PFSK-1 (cell line): ENCODE data around the gene JMJD1C.

Experiments used
- FOXP2 ChIP-seq: optimal IDR thresholded peaks from 2 replicates; pipeline ENCODE3; 2011; ENCODE audit warnings: borderline replicate concordance, control low read depth, inconsistent platforms; ENCODE audit not compliant: insufficient read depth; ENCODE audit errors: extremely low read length, extremely low read depth
- POLR2AphosphoS5 ChIP-seq: IDR thresholded peaks from 2 replicates; pipeline ENCODE4 v1.6.1; 2012; ENCODE audit warnings: low read depth, mild to moderate bottlenecking, control low read depth, low read length, moderate library complexity
- SIN3A ChIP-seq: IDR thresholded peaks from 2 replicates; pipeline ENCODE4 v1.6.1; 2012; ENCODE audit warnings: mild to moderate bottlenecking, low read length, moderate library complexity, borderline replicate concordance; ENCODE audit not compliant: insufficient read depth
- TAF1 ChIP-seq: IDR thresholded peaks from 2 replicates; pipeline ENCODE4 v1.6.1; 2012; ENCODE audit warnings: low read length, control low read depth, borderline replicate concordance; ENCODE audit not compliant: insufficient read depth
- TF ChIP-seq, protein P1 (sequence below), 2 experiments: IDR thresholded peaks; 2 replicates each; pipeline versions ENCODE4 v1.6.1 to v1.8.0; 2011 to 2012; ENCODE audit warnings: low read depth in 2 of 2, low read length in 2 of 2, control low read depth in 1 of 2, inconsistent platforms in 1 of 2, mild to moderate bottlenecking in 1 of 2, moderate library complexity in 1 of 2; ENCODE audit not compliant: insufficient read depth in 1 of 2

JMJD1C gene

DNA sequence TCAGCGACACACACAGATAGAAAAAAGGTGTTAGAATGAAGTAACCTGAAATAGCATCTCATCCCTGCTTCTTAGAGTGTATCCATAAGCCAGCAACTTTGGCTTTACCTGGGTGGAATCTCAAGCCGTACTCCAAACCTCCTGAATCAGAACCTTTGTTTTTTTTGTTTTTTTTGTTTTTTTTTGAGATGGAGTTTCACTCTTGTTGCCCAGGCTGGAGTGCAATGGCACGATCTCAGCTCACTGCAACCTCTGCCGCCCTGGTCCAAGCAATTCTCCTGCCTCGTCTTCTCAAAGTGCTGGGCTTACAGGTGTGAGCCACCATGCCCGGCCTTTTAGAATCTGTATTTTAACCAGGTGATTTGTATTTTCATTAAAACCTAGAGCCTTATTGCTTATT lies 323.6 kb downstream of the JMJD1C start:
- no peak for TF ChIP-seq POLR2AphosphoS5
- TF ChIP-seq, protein P1, sequence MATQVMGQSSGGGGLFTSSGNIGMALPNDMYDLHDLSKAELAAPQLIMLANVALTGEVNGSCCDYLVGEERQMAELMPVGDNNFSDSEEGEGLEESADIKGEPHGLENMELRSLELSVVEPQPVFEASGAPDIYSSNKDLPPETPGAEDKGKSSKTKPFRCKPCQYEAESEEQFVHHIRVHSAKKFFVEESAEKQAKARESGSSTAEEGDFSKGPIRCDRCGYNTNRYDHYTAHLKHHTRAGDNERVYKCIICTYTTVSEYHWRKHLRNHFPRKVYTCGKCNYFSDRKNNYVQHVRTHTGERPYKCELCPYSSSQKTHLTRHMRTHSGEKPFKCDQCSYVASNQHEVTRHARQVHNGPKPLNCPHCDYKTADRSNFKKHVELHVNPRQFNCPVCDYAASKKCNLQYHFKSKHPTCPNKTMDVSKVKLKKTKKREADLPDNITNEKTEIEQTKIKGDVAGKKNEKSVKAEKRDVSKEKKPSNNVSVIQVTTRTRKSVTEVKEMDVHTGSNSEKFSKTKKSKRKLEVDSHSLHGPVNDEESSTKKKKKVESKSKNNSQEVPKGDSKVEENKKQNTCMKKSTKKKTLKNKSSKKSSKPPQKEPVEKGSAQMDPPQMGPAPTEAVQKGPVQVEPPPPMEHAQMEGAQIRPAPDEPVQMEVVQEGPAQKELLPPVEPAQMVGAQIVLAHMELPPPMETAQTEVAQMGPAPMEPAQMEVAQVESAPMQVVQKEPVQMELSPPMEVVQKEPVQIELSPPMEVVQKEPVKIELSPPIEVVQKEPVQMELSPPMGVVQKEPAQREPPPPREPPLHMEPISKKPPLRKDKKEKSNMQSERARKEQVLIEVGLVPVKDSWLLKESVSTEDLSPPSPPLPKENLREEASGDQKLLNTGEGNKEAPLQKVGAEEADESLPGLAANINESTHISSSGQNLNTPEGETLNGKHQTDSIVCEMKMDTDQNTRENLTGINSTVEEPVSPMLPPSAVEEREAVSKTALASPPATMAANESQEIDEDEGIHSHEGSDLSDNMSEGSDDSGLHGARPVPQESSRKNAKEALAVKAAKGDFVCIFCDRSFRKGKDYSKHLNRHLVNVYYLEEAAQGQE (IDR thresholded peaks at IDR 0.05; ENCODE audit: insufficient read depth in 1 of 2, low read depth in 2 of 2, low read length in 2 of 2), result no peak
- no peak for TF ChIP-seq TAF1
- TF ChIP-seq SIN3A, result no peak
- no peak for TF ChIP-seq FOXP2

GRCh38 chr10:63140077-63140476 lies 325.7 kb downstream of the JMJD1C start:
- TF ChIP-seq, protein P1 (IDR thresholded peaks at IDR 0.05; ENCODE audit: insufficient read depth in 1 of 2, low read depth in 2 of 2, low read length in 2 of 2), result no peak
- TF ChIP-seq POLR2AphosphoS5, result no peak
- no peak for TF ChIP-seq FOXP2
- TF ChIP-seq TAF1, result no peak
- no peak for TF ChIP-seq SIN3A

- TF ChIP-seq TAF1 (no peak), POLR2AphosphoS5 (no peak), FOXP2 (no peak), SIN3A (no peak)
- TF ChIP-seq, protein P1 (IDR thresholded peaks at IDR 0.05; ENCODE audit: insufficient read depth in 1 of 2, low read depth in 2 of 2, low read length in 2 of 2), result no peak
Observed at GRCh38 chr10:63137306-63137705, 328.5 kb downstream of the JMJD1C start.

DNA sequence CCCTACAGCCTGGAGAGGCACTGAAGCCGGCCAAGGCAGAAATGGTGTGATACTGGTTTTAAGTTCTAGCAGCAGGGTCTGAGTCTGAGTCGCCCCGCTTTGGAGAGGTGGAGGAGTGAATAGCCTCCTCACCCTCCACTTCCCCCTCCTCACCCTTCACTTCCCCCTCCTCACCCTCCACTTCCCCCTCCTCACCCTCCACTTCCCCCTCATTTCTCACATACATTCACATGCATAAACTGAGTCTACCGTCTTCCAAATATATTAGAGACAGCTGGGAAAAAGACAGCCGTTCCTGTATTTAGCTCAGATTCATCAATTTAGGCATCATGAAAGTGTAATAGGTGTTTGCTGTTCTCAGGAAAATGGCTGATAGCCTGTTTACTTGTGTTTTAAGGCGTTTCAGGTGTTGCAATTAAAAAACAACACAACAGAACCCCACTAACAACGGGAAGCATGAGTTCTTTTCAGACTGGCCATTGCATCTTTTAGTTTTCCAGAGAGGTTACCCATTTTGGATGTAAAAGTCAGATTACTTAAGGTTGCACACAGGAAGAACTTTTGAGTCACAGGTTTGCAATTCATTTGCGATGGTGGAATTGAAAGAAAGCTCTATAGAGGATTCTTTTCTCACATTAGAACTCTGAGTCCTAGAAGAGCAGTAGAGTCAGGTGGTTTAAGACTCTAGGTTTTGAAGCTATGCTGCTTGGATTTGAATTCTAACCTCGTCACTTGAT lies 331.8 kb downstream of the JMJD1C start:
- TF ChIP-seq POLR2AphosphoS5 (no peak), SIN3A (no peak), TAF1 (no peak), FOXP2 (no peak)
- TF ChIP-seq, protein P1 (IDR thresholded peaks at IDR 0.05; ENCODE audit: insufficient read depth in 1 of 2, low read depth in 2 of 2, low read length in 2 of 2), result no peak
